ENCODE data around the gene CATSPERZ.
A peak's percentile ranks its signal among the peaks of the same experiment; 100 is the strongest.

Gene CATSPERZ

GRCh38 chr11:64268893-64269539, 31.1 kb upstream of the CATSPERZ start:
- DNase-seq (ENCODE audit: low read depth in 1 of 2, low spot score in 1 of 2) = peak; percentile 72 to 77
- Histone ChIP-seq H3K4me3 (replicated peaks; ENCODE audit: insufficient read depth, low read length) (peak overlapping the region; percentile 61), H3K27me3 (ENCODE audit: insufficient read depth, poor library complexity, severe bottlenecking) (no peaks in the 10 kb centered on the region), H3K27ac (replicated peaks) (peak overlapping the region; percentile 91)
- TF ChIP-seq, protein P1, sequence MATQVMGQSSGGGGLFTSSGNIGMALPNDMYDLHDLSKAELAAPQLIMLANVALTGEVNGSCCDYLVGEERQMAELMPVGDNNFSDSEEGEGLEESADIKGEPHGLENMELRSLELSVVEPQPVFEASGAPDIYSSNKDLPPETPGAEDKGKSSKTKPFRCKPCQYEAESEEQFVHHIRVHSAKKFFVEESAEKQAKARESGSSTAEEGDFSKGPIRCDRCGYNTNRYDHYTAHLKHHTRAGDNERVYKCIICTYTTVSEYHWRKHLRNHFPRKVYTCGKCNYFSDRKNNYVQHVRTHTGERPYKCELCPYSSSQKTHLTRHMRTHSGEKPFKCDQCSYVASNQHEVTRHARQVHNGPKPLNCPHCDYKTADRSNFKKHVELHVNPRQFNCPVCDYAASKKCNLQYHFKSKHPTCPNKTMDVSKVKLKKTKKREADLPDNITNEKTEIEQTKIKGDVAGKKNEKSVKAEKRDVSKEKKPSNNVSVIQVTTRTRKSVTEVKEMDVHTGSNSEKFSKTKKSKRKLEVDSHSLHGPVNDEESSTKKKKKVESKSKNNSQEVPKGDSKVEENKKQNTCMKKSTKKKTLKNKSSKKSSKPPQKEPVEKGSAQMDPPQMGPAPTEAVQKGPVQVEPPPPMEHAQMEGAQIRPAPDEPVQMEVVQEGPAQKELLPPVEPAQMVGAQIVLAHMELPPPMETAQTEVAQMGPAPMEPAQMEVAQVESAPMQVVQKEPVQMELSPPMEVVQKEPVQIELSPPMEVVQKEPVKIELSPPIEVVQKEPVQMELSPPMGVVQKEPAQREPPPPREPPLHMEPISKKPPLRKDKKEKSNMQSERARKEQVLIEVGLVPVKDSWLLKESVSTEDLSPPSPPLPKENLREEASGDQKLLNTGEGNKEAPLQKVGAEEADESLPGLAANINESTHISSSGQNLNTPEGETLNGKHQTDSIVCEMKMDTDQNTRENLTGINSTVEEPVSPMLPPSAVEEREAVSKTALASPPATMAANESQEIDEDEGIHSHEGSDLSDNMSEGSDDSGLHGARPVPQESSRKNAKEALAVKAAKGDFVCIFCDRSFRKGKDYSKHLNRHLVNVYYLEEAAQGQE (IDR thresholded peaks at IDR 0.05; ENCODE audit: insufficient replicate concordance, low read depth) = peak; percentile 12
- 0 out of 2 replicates have a peak, but pooled peaks have one; percentile 16 for TF ChIP-seq SPI1 (IDR thresholded peaks at IDR 0.05; ENCODE audit: borderline replicate concordance, low read depth)
- TF ChIP-seq GABPA (IDR thresholded peaks at IDR 0.05; ENCODE audit: low read depth) = 0 out of 2 replicates have a peak, but pooled peaks have one; percentile 43
- no peak; the same call in 1 of the 2 replicates for TF ChIP-seq POLR2AphosphoS5 (IDR thresholded peaks at IDR 0.05; ENCODE audit: low read depth)

- H3K27ac ChIP-seq (replicated peaks) = peak overlapping the region; percentile 91
- H3K4me3 ChIP-seq (replicated peaks; ENCODE audit: insufficient read depth, low read length) = peak overlapping the region; percentile 88
- H3K27me3 ChIP-seq (ENCODE audit: insufficient read depth, poor library complexity, severe bottlenecking) = no peaks in the 10 kb centered on the region
- TF ChIP-seq, protein P2, sequence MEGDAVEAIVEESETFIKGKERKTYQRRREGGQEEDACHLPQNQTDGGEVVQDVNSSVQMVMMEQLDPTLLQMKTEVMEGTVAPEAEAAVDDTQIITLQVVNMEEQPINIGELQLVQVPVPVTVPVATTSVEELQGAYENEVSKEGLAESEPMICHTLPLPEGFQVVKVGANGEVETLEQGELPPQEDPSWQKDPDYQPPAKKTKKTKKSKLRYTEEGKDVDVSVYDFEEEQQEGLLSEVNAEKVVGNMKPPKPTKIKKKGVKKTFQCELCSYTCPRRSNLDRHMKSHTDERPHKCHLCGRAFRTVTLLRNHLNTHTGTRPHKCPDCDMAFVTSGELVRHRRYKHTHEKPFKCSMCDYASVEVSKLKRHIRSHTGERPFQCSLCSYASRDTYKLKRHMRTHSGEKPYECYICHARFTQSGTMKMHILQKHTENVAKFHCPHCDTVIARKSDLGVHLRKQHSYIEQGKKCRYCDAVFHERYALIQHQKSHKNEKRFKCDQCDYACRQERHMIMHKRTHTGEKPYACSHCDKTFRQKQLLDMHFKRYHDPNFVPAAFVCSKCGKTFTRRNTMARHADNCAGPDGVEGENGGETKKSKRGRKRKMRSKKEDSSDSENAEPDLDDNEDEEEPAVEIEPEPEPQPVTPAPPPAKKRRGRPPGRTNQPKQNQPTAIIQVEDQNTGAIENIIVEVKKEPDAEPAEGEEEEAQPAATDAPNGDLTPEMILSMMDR (IDR thresholded peaks at IDR 0.05; ENCODE audit: insufficient read depth, low read length) = no peak
- TF ChIP-seq GABPA (IDR thresholded peaks at IDR 0.05; ENCODE audit: low read depth) (peak; percentile 99), POLR2AphosphoS5 (IDR thresholded peaks at IDR 0.05; ENCODE audit: low read depth) (0 out of 2 replicates have a peak, but pooled peaks have one; percentile 41), SPI1 (IDR thresholded peaks at IDR 0.05; ENCODE audit: borderline replicate concordance, low read depth) (peak; percentile 73; the same call in 1 of the 2 replicates)
- TF ChIP-seq, protein P1 (IDR thresholded peaks at IDR 0.05; ENCODE audit: insufficient replicate concordance, low read depth) = peak; percentile 27
- peak; percentile 99 to 100 for DNase-seq (ENCODE audit: low read depth in 1 of 2, low spot score in 1 of 2)
Observed at GRCh38 chr11:64269540-64270220, 30.5 kb upstream of the CATSPERZ start.

DNA sequence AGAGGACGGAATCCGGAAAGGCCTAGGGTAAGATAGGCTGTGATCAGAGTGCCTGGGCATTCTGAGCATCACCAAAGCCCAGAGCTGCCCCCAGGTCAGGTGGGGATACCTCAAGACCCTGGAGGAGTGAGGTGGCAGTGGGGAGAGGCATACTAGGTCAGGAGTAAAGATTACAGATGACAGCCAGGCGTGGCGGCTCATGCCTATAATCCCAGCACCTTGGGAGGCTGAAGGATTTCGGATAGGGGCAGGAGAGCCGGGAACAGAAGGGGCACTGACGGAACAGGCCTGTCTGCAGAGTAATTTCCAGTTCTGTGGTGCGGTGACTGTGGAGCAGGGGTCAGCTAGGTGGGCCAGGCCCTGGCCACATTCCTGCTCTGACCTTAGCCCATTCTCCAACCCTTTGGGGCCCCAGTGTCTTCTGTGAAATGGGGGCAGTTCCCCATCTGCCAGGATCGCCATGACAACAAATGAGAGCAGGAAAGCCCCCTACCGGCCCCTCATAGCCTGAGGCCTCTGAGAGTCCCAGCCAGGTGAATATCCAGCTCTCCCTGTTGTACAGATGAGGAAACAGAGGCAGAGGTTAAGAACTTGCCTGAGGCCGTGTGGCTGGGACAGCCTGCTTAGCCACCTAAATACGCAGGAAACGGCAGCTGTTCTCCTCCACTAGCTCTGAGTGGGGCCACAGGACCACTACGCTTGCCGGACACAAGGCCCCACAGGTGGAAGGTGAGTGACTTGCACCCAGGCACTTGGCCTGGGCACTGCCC, 24.9 kb upstream of the CATSPERZ start:
- no peak for DNase-seq (ENCODE audit: low read depth in 1 of 2, low spot score in 1 of 2)
- TF ChIP-seq POLR2AphosphoS5 (IDR thresholded peaks at IDR 0.05; ENCODE audit: low read depth) (no peak), SPI1 (IDR thresholded peaks at IDR 0.05; ENCODE audit: borderline replicate concordance, low read depth) (no peak), GABPA (IDR thresholded peaks at IDR 0.05; ENCODE audit: low read depth) (no peak)
- TF ChIP-seq, protein P2 (IDR thresholded peaks at IDR 0.05; ENCODE audit: insufficient read depth, low read length) = no peak
- TF ChIP-seq, protein P1 (IDR thresholded peaks at IDR 0.05; ENCODE audit: insufficient replicate concordance, low read depth) = no peak

More for the DNA sequence above, 24.9 kb upstream of the CATSPERZ start:
- Histone ChIP-seq H3K27me3 (ENCODE audit: insufficient read depth, poor library complexity, severe bottlenecking) (no peaks in the 10 kb centered on the region), H3K27ac (replicated peaks) (no peak overlapping the region), H3K4me3 (replicated peaks; ENCODE audit: insufficient read depth, low read length) (no peak overlapping the region)

All from HL-60 (cell line).